GM03348 (cell line): ENCODE results near the gene F2.
"Not testable (repeated sequence)": the region's sequence is repeated elsewhere in the genome, so short reads cannot be mapped to it uniquely, and the experiment has no call there.

Source experiments
- DNase-seq: peaks from one replicate; pipeline ENCODE4 v3.0.0; 2012; ENCODE audit warnings: low spot score

The F2 gene

GRCh38 chr11:46719048-46719542 is at the start of gene F2:
Gene F2, plus strand, starts transcription at chr11:46719213. Its CDS starts 23 bp downstream, at chr11:46719236.
- DNase-seq = no peak

GRCh38 chr11:46669711-46670139 is 49.3 kb upstream of the F2 start:
- DNase-seq = no peak

- DNase-seq = not testable (repeated sequence)
These were observed 48.5 kb upstream of the F2 start for GRCh38 chr11:46670521-46670920.

- DNase-seq = no peak
These were observed 47.1 kb upstream of the F2 start for GRCh38 chr11:46671958-46672315.

- DNase-seq = no peak
These were observed 46.6 kb upstream of the F2 start for GRCh38 chr11:46672381-46672839.

- no peak for DNase-seq
These were observed 45.1 kb upstream of the F2 start for GRCh38 chr11:46673713-46674462.

GRCh38 chr11:46674463-46675287 is 44.3 kb upstream of the F2 start:
- DNase-seq = peak; percentile 37

- peak; percentile 77 for DNase-seq
These were observed 43.6 kb upstream of the F2 start for GRCh38 chr11:46675288-46675851.

- no peak for DNase-seq
These were observed 43.1 kb upstream of the F2 start for GRCh38 chr11:46675949-46676348.

GRCh38 chr11:46676436-46677158 is 42.4 kb upstream of the F2 start:
- DNase-seq = no peak

GRCh38 chr11:46677169-46677568 is 41.8 kb upstream of the F2 start:
- DNase-seq = no peak

GRCh38 chr11:46677991-46678740 is 40.8 kb upstream of the F2 start:
- no peak for DNase-seq

GRCh38 chr11:46678741-46679130 is 40.3 kb upstream of the F2 start:
- DNase-seq = no peak

- no peak for DNase-seq
These were observed 39.5 kb upstream of the F2 start for GRCh38 chr11:46679241-46680163.

- no peak for DNase-seq
These were observed 38.8 kb upstream of the F2 start for GRCh38 chr11:46680164-46680760.

- DNase-seq = no peak
These were observed 38.2 kb upstream of the F2 start for GRCh38 chr11:46680815-46681214.

- DNase-seq = no peak
These were observed 37.2 kb upstream of the F2 start for GRCh38 chr11:46681814-46682213.

- DNase-seq = no peak
These were observed 36.0 kb upstream of the F2 start for GRCh38 chr11:46682773-46683752.

- no peak for DNase-seq
These were observed 34.6 kb upstream of the F2 start for GRCh38 chr11:46684367-46684766.
